HEK293T (cell line): ENCODE measurements around the gene MRPL44.
A peak's percentile ranks its signal among the peaks of the same experiment; 100 is the strongest.

Source experiments
- CTCF ChIA-PET: fragments of 350-600 bp; formaldehyde crosslinking; extraction: SDS; loops from one replicate; lab custom pipeline; 2021; ENCODE audit warnings: antibody characterized with exemption, inconsistent platforms; lab: Yijun Ruan, JAX
- POLR2A ChIA-PET: fragments of 350-600 bp; formaldehyde crosslinking; extraction: SDS; loops from one replicate; lab custom pipeline; 2020; ENCODE audit warnings: antibody characterized with exemption, inconsistent platforms; lab: Yijun Ruan, JAX
- DNase-seq: peaks from one replicate; pipeline ENCODE4 v3.0.0; 2012; ENCODE audit warnings: mixed read lengths; ENCODE audit errors: extremely low spot score
- ARNT ChIP-seq: fragments of 450-650 bp; IDR thresholded peaks from 2 replicates; pipeline ENCODE4 v1.6.1; 2017; ENCODE audit warnings: mild to moderate bottlenecking
- BHLHE40 ChIP-seq: fragments of 450-650 bp; IDR thresholded peaks from 2 replicates; pipeline ENCODE4 v1.6.1; 2016; ENCODE audit warnings: mild to moderate bottlenecking, moderate library complexity, borderline replicate concordance
- CTBP1 ChIP-seq: fragments of 450-650 bp; IDR thresholded peaks from 2 replicates; pipeline ENCODE4 v1.6.1; 2016; ENCODE audit warnings: borderline replicate concordance
- ELF4 ChIP-seq: fragments of 450-650 bp; IDR thresholded peaks from 2 replicates; pipeline ENCODE4 v1.6.1; 2017; ENCODE audit warnings: antibody characterized with exemption
- FOXA1 ChIP-seq: fragments of 450-650 bp; IDR thresholded peaks from 2 replicates; pipeline ENCODE4 v1.6.1; 2016; ENCODE audit warnings: mild to moderate bottlenecking
- FOXK2 ChIP-seq: fragments of 450-650 bp; IDR thresholded peaks from 2 replicates; pipeline ENCODE4 v1.6.1; 2016; ENCODE audit warnings: mild to moderate bottlenecking
- FOXM1 ChIP-seq: fragments of 450-650 bp; IDR thresholded peaks from 2 replicates; pipeline ENCODE4 v1.6.1; 2017; ENCODE audit warnings: mild to moderate bottlenecking, borderline replicate concordance
- HDGF ChIP-seq: fragments of 450-650 bp; IDR thresholded peaks from 2 replicates; pipeline ENCODE4 v1.6.1; 2017; ENCODE audit warnings: antibody characterized with exemption, borderline replicate concordance
- L3MBTL2 ChIP-seq: fragments of 450-650 bp; conservative IDR thresholded peaks from 2 replicates; pipeline ENCODE4 v1.6.1; 2016; ENCODE audit warnings: mild to moderate bottlenecking
- LEF1 ChIP-seq: fragments of 450-650 bp; IDR thresholded peaks from 2 replicates; pipeline ENCODE4 v1.6.1; 2017; ENCODE audit warnings: mild to moderate bottlenecking, borderline replicate concordance
- NFRKB ChIP-seq: fragments of 450-650 bp; IDR thresholded peaks from 2 replicates; pipeline ENCODE4 v1.6.1; 2016; ENCODE audit warnings: mild to moderate bottlenecking, moderate library complexity
- PKNOX1 ChIP-seq: fragments of 450-650 bp; IDR thresholded peaks from 2 replicates; pipeline ENCODE4 v1.6.1; 2016
- SP1 ChIP-seq: fragments of 450-650 bp; IDR thresholded peaks from 2 replicates; pipeline ENCODE4 v1.6.1; 2017
- SUZ12 ChIP-seq: fragments of 450-650 bp; IDR thresholded peaks from 2 replicates; pipeline ENCODE4 v1.6.1; 2016; ENCODE audit warnings: mild to moderate bottlenecking
- TARDBP ChIP-seq: fragments of 450-650 bp; IDR thresholded peaks from 2 replicates; pipeline ENCODE4 v1.6.1; 2016
- ZNF384 ChIP-seq: fragments of 450-650 bp; IDR thresholded peaks from 2 replicates; pipeline ENCODE4 v1.6.1; 2016

Gene MRPL44

GRCh38 chr2:223957092-223957851, at the start of gene MRPL44:
TSS of gene MRPL44 (plus strand) at chr2:223957463. CDS start at chr2:223957473, 10 bp downstream.
- peak; percentile 92 for DNase-seq
- POLR2A ChIA-PET: interaction anchor here (0.5 to 0.9 kb wide), 2 partner anchors 14 to 62 kb away, joined by 3 read pairs; no protein-coding TSS in a partner anchor
- CTCF ChIA-PET: no interaction called here
- TF ChIP-seq SP1: no peak
- TF ChIP-seq LEF1: no peak; the same call in 1 of the 2 replicates
- TF ChIP-seq L3MBTL2: 0 out of 2 replicates have a peak, but pooled peaks have one; percentile 39
- peak; percentile 98 for TF ChIP-seq NFRKB
- TF ChIP-seq ELF4: peak; percentile 93
- peak; percentile 3; the same call in 1 of the 2 replicates for TF ChIP-seq PKNOX1
- TF ChIP-seq FOXA1: no peak
- TF ChIP-seq CTBP1: peak; percentile 97
- peak; percentile 52; the same call in 1 of the 2 replicates for TF ChIP-seq ARNT
- peak; percentile 63; the same call in 1 of the 2 replicates for TF ChIP-seq FOXM1

GRCh38 chr2:223908304-223908998, 48.8 kb upstream of the MRPL44 start:
- POLR2A ChIA-PET: interaction anchor here (1.1 kb wide), 1 partner anchor 37 kb away, joined by 3 read pairs; the partner anchor contains the start of gene WDFY1
- TF ChIP-seq ELF4 (no peak), CTBP1 (no peak), ZNF384 (no peak), L3MBTL2 (no peak), FOXM1 (no peak), HDGF (no peak), SUZ12 (no peak), FOXA1 (no peak)
- DNase-seq: no peak
- CTCF ChIA-PET: no interaction called here

- POLR2A ChIA-PET: interaction anchor here (1.1 kb wide), 1 partner anchor 36 kb away, joined by 3 read pairs; the partner anchor contains the start of gene WDFY1
- TF ChIP-seq LEF1 (no peak), ARNT (no peak), CTBP1 (no peak), ELF4 (no peak), HDGF (no peak), BHLHE40 (no peak), SP1 (no peak), PKNOX1 (no peak)
- CTCF ChIA-PET: no interaction called here
- DNase-seq: no peak
These were observed 48.1 kb upstream of the MRPL44 start for GRCh38 chr2:223909001-223909741.

- TF ChIP-seq BHLHE40: no peak
- no peak for TF ChIP-seq SP1
- TF ChIP-seq CTBP1: no peak
- TF ChIP-seq ZNF384: no peak
- no peak for TF ChIP-seq L3MBTL2
- no peak for TF ChIP-seq SUZ12
- ChIA-PET POLR2A (no interaction called here), CTCF (no interaction called here)
- DNase-seq: no peak
These were observed 42.9 kb upstream of the MRPL44 start for GRCh38 chr2:223914324-223914723.

- no peak for DNase-seq
- POLR2A ChIA-PET: no interaction called here
- CTCF ChIA-PET: no interaction called here
- TF ChIP-seq ZNF384 (no peak), ARNT (no peak), ELF4 (no peak), FOXM1 (no peak), SP1 (no peak), LEF1 (no peak), TARDBP (no peak), BHLHE40 (no peak)
These were observed 42.2 kb upstream of the MRPL44 start for GRCh38 chr2:223915071-223915470.

GRCh38 chr2:223916181-223916920, 40.9 kb upstream of the MRPL44 start:
- POLR2A ChIA-PET: no interaction called here
- DNase-seq: no peak
- CTCF ChIA-PET: no interaction called here
- TF ChIP-seq HDGF (no peak), FOXA1 (no peak), FOXM1 (no peak), PKNOX1 (no peak), ELF4 (no peak), SUZ12 (no peak), ZNF384 (no peak), FOXK2 (no peak), L3MBTL2 (no peak), TARDBP (no peak), NFRKB (no peak), BHLHE40 (no peak), CTBP1 (no peak), ARNT (no peak)
